GM06990 (cell line): ENCODE data around the gene MYH13.

Source experiments
- DNase-seq: peaks from one replicate; pipeline ENCODE4 v3.0.0-alpha.2; 2011; ENCODE audit not compliant: insufficient read length; ENCODE audit errors: extremely low read depth
- H3K27me3 ChIP-seq: replicated peaks from 2 replicates; pipeline ENCODE4 v1.6.0; 2011; ENCODE audit warnings: low read length; ENCODE audit not compliant: control insufficient read depth, insufficient read depth
- H3K36me3 ChIP-seq: 2 replicates; pipeline ENCODE4 v1.5.1; 2011; ENCODE audit warnings: low read length; ENCODE audit not compliant: control insufficient read depth, insufficient read depth
- H3K4me3 ChIP-seq: replicated peaks from 2 replicates; pipeline ENCODE4 v1.5.1; 2011; ENCODE audit warnings: low read depth, mild to moderate bottlenecking, control low read depth, low read length
- TF ChIP-seq, protein P1 (sequence below): IDR thresholded peaks from 2 replicates; pipeline ENCODE4 v1.5.1; 2011; ENCODE audit warnings: low read length, control low read depth, mild to moderate bottlenecking, inconsistent platforms; ENCODE audit not compliant: insufficient read depth, poor library complexity, severe bottlenecking

The MYH13 gene

DNA sequence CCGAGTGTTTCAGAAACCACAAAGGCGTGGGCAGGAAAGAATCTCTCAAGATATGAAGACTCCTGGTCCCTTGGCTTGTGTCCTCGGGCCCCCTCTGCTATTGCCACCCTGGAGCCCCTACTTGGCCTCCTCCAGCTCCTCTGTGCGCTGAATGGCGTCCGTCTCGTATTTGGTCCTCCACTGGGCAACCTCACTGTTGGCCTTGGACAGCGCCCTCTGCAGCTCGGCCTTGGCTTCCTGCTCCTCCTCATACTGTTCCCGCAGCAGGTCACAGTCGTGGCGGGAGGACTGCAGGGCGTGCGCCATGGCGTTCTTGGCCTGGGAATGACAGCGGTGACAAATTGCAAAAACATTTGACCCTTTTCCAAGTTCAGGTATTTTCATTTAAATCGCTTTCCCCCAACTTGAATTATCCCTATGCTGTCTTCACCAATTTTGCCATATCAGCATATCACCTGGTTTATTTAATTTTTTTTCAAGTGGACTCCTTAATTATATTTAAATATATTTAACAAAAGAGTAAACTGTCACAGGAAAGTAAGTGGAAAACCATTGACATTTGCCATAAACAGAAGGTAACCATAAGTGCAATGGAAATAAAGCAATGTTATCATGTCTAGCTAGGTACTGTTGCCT lies 59.7 kb downstream of the MYH13 start:
- no peaks in the 10 kb centered on the region for H3K36me3 ChIP-seq
- TF ChIP-seq, protein P1, sequence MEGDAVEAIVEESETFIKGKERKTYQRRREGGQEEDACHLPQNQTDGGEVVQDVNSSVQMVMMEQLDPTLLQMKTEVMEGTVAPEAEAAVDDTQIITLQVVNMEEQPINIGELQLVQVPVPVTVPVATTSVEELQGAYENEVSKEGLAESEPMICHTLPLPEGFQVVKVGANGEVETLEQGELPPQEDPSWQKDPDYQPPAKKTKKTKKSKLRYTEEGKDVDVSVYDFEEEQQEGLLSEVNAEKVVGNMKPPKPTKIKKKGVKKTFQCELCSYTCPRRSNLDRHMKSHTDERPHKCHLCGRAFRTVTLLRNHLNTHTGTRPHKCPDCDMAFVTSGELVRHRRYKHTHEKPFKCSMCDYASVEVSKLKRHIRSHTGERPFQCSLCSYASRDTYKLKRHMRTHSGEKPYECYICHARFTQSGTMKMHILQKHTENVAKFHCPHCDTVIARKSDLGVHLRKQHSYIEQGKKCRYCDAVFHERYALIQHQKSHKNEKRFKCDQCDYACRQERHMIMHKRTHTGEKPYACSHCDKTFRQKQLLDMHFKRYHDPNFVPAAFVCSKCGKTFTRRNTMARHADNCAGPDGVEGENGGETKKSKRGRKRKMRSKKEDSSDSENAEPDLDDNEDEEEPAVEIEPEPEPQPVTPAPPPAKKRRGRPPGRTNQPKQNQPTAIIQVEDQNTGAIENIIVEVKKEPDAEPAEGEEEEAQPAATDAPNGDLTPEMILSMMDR, result no peak
- no peaks in the 10 kb centered on the region for H3K27me3 ChIP-seq
- no peak overlapping the region for H3K4me3 ChIP-seq
- DNase-seq, result no peak

DNA sequence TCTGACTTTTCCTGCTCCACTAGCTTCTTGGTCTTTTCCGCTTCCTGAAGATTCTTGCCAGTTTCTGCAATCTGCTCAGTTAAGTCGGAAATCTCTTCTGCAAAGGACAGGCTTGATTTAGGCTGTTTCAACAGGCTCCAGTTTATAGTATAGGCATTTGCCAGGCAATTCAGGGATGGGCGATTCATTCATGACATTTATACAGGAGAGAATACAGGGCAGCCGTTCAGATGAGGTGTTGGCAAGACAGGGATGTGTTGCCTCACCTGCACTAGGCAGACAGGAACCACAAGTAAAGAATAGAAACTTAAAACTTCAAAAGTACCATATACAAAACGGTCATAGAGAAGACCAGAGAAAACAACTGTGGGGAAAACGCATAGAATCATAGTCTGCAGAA lies 61.7 kb downstream of the MYH13 start:
- no peak for DNase-seq
- Histone ChIP-seq H3K27me3 (no peaks in the 10 kb centered on the region), H3K36me3 (no peaks in the 10 kb centered on the region), H3K4me3 (no peak overlapping the region)
- TF ChIP-seq, protein P1, result no peak

DNA sequence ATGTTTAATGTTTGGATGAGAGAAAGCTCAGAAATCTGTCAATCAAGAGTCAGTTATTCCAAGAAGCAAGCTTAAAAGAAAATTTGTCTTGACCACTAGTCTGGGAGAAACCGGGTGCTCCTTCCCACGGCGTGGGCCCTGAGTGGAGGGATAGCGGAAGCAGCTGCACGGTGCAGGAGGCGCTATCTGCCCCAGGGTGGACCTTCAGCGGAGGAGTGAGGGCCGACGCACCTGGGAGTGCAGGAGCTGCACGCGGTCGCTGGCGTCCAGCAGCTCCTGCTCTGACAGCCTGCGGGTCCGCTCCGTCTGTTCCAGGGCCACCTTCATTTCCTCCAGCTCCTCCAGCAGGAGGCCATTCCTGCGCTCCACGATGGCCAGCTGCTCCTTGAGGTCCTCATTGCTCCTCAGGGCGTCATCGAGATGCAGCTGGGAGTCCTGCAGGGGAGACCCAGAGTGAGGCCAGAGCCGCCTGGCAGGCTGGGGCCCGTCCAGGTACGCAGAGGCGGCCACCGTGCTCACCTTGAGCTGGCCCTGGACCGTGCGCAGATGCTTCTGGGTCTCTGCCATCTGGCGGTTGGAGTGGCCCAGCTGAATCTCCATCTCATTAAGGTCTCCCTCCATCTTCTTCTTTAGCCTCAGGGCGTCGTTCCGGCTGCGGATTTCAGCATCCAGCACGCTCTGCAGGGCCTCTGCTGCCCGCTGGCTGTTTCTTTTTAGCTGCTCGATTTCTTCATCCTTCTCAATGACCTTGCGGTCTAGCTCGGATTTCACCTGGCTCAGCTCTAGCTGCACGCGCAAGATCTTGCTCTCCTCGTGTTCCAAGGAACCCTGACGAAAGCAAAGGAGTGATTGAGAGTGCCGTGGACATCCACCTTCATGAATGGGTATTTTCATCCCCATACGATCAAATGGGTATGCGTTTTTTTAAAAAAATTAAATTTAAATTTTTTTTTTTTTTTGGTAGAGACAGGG lies 63.5 kb downstream of the MYH13 start:
- TF ChIP-seq, protein P1, result no peak
- H3K36me3 ChIP-seq, result no peaks in the 10 kb centered on the region
- no peak overlapping the region for H3K4me3 ChIP-seq
- no peak for DNase-seq
- H3K27me3 ChIP-seq, result no peaks in the 10 kb centered on the region

DNA sequence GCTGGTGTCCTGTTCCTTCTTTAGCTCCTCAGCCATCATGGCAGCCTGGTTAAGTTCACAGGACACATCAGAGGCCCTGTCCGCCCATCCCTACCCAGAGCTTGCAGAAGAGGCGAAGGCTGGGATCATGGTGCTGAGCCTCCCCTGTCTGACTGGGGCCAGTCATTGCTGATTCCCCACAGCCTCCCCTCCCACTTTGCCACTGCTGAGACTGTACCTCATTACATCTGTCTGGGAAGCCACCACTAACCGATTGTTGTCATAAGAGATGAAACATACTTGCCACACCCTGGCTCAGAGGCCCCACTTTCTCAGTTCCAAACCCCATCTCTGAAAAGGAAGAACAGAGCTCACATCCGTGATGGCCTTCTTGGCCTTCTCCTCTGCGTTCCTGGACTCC lies 66.2 kb downstream of the MYH13 start:
- TF ChIP-seq, protein P1, result no peak
- no peak for DNase-seq
- Histone ChIP-seq H3K27me3 (no peaks in the 10 kb centered on the region), H3K36me3 (no peaks in the 10 kb centered on the region), H3K4me3 (no peak overlapping the region)

DNA sequence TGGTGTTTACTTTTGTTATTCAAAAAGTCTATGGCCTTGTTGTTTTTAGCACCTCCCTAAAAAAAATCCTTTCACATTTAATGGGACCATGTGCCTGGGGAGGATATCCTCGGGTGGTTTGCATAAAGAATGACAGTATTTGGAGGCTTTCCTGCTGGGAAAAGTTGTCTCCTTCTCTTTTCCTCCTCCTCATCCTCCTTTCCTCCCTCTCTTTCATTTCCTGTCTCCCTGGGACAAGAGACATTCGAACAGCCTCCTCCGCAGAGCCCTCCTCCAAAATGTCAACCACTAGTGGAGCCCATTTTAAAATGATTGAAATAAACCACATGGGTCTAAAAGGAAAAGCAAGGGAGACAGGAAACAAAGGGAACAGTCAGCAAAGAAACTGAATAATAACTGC lies 67.4 kb downstream of the MYH13 start:
- H3K4me3 ChIP-seq, result no peak overlapping the region
- DNase-seq, result no peak
- H3K36me3 ChIP-seq, result no peaks in the 10 kb centered on the region
- TF ChIP-seq, protein P1, result no peak
- H3K27me3 ChIP-seq, result no peaks in the 10 kb centered on the region
